PC-9 (cell line): ENCODE measurements around the gene SLX4. TPM values are rescaled to one million over a fixed set of nuclear protein-coding genes. Genes with fewer than 3 reads are reported as not detected.

Source experiments
- BruUV-seq: library from RNA; stranded (reverse); fragments of 400-500 nt; replicated peaks from 2 replicates; lab custom pipeline; 2021; lab: Mats Ljungman, UMichigan
- CTCF ChIA-PET: fragments of 300-600 bp; sonication (Branson Sonifier 250); formaldehyde crosslinking; loops from one replicate; lab custom pipeline; 2022; ENCODE audit warnings: antibody characterized with exemption; lab: Charles Lee
- POLR2A ChIA-PET: fragments of 300-600 bp; sonication (Branson Sonifier 250); formaldehyde crosslinking; loops from one replicate; lab custom pipeline; 2022; ENCODE audit warnings: antibody characterized with exemption; ENCODE audit not compliant: unreplicated experiment; lab: Charles Lee
- DNase-seq, 2 experiments: peaks; one replicate each; pipeline versions ENCODE4 v3.0.0 to v3.0.0-alpha.2; 2015 to 2022; ENCODE audit warnings: mixed read lengths in 1 of 2
- H2AFZ ChIP-seq: fragments of 200-600 bp; sonication (generic); 2 replicates; pipeline ENCODE4 v1.8.1; 2017; ENCODE audit warnings: antibody characterized with exemption
- H3F3A ChIP-seq: fragments of 200-600 bp; sonication (generic); 2 replicates; pipeline ENCODE4 v1.8.1; 2017; ENCODE audit warnings: antibody characterized with exemption, mild to moderate bottlenecking, low read depth; ENCODE audit not compliant: insufficient read depth
- H3K27ac ChIP-seq: fragments of 200-600 bp; sonication (generic); 2 replicates; pipeline ENCODE4 v1.6.1; 2016; ENCODE audit warnings: mixed run types
- H3K27me3 ChIP-seq: fragments of 200-600 bp; sonication (generic); 2 replicates; pipeline ENCODE4 v1.6.1; 2016; ENCODE audit warnings: low read depth, mixed run types; ENCODE audit not compliant: insufficient read depth
- H3K36me3 ChIP-seq: fragments of 200-600 bp; sonication (generic); 2 replicates; pipeline ENCODE4 v1.6.1; 2016; ENCODE audit warnings: low read depth, mixed run types
- H3K4me1 ChIP-seq: fragments of 200-600 bp; sonication (generic); replicated peaks from 2 replicates; pipeline ENCODE4 v1.6.1; 2016; ENCODE audit warnings: mixed run types; ENCODE audit not compliant: insufficient read depth
- H3K4me2 ChIP-seq: fragments of 200-600 bp; sonication (generic); 2 replicates; pipeline ENCODE4 v1.6.1; 2017; ENCODE audit warnings: mixed run types
- H3K4me3 ChIP-seq: fragments of 200-600 bp; sonication (generic); 2 replicates; pipeline ENCODE4 v1.6.1; 2016; ENCODE audit warnings: mixed run types
- H3K79me2 ChIP-seq: fragments of 200-600 bp; sonication (generic); 2 replicates; pipeline ENCODE4 v1.6.1; 2017; ENCODE audit warnings: low read depth, mixed run types
- H3K9me2 ChIP-seq: fragments of 200-600 bp; sonication (generic); 2 replicates; pipeline ENCODE4 v1.8.1; 2017; ENCODE audit warnings: mild to moderate bottlenecking; ENCODE audit not compliant: insufficient read depth
- H3K9me3 ChIP-seq: fragments of 200-600 bp; sonication (generic); 2 replicates; pipeline ENCODE4 v1.8.1; 2016; ENCODE audit warnings: low read depth; ENCODE audit not compliant: insufficient read depth
- H4K20me1 ChIP-seq: fragments of 200-600 bp; sonication (generic); 2 replicates; pipeline ENCODE4 v1.8.1; 2017; ENCODE audit not compliant: insufficient read depth
- CTCF ChIP-seq: fragments of 200-600 bp; sonication (generic); conservative IDR thresholded peaks from 2 replicates; pipeline ENCODE4 v1.6.1; 2017; ENCODE audit warnings: mixed run types, antibody characterized with exemption, mild to moderate bottlenecking, moderate library complexity
- EZH2 ChIP-seq: fragments of 200-600 bp; sonication (generic); IDR thresholded peaks from 2 replicates; pipeline ENCODE4 v1.8.0; 2017; ENCODE audit warnings: antibody characterized with exemption, low read depth
- intact Hi-C: fragments of 100-400 bp; cut with micrococcal nuclease; formaldehyde crosslinking; loops from one replicate; pipeline ENCODE4 v1.10.0; 2022; ENCODE audit not compliant: unreplicated experiment
- total RNA-seq: library from RNA; stranded (reverse); gene quantifications from 2 replicates; pipeline ENCODE4 v1.2.3, GENCODE V29; 2021

SLX4 gene
- total RNA-seq, 1 experiment from 2014 or later: 13.8 TPM

GRCh38 chr16:3608069-3608468 lies 3.3 kb downstream of the SLX4 start:
- H3K27ac ChIP-seq: no peak overlapping the region
- H3K4me3 ChIP-seq: no peak overlapping the region
- DNase-seq: no peak
- ChIA-PET POLR2A (no interaction called here), CTCF (no interaction called here)
- no peaks in the 10 kb centered on the region for H3K9me2 ChIP-seq
- no peaks in the 10 kb centered on the region for H3K27me3 ChIP-seq
- H3K36me3 ChIP-seq: no peaks in the 10 kb centered on the region
- TF ChIP-seq EZH2 (no peak), CTCF (no peak)
- no peaks in the 10 kb centered on the region for H4K20me1 ChIP-seq
- peaks cover 9% of the 10 kb centered on the region for H3K4me1 ChIP-seq
- H3F3A ChIP-seq: peaks cover 6% of the 10 kb centered on the region; the same call in 1 of the 2 replicates
- no peak overlapping the region for H2AFZ ChIP-seq
- no peaks in the 10 kb centered on the region for H3K9me3 ChIP-seq
- no TSS peak for BruUV-seq
- H3K79me2 ChIP-seq: peaks cover 19% of the 10 kb centered on the region
- H3K4me2 ChIP-seq: no peak overlapping the region
- intact Hi-C loops: no loop called here

- Histone ChIP-seq H3K9me3 (no peaks in the 10 kb centered on the region), H3K4me3 (no peak overlapping the region), H3F3A (peaks cover 6% of the 10 kb centered on the region; the same call in 1 of the 2 replicates), H2AFZ (no peak overlapping the region), H3K4me2 (no peak overlapping the region), H3K27me3 (no peaks in the 10 kb centered on the region), H3K9me2 (no peaks in the 10 kb centered on the region), H3K4me1 (peaks cover 9% of the 10 kb centered on the region), H3K27ac (no peak overlapping the region), H3K36me3 (no peaks in the 10 kb centered on the region), H4K20me1 (no peaks in the 10 kb centered on the region), H3K79me2 (peaks cover 15% of the 10 kb centered on the region)
- DNase-seq: no peak
- POLR2A ChIA-PET: no interaction called here
- CTCF ChIA-PET: no interaction called here
- intact Hi-C loops: no loop called here
- BruUV-seq: no TSS peak
- TF ChIP-seq CTCF (no peak), EZH2 (no peak)
These were observed 3.8 kb downstream of the SLX4 start for GRCh38 chr16:3607634-3608033.

- POLR2A ChIA-PET: no interaction called here
- Histone ChIP-seq H3K4me2 (no peak overlapping the region), H3K36me3 (no peaks in the 10 kb centered on the region), H3K4me1 (peaks cover 9% of the 10 kb centered on the region), H3K27ac (no peak overlapping the region), H3K79me2 (peaks cover 10% of the 10 kb centered on the region), H3K4me3 (no peak overlapping the region), H3F3A (peaks cover 6% of the 10 kb centered on the region; the same call in 1 of the 2 replicates), H4K20me1 (no peaks in the 10 kb centered on the region), H3K27me3 (no peaks in the 10 kb centered on the region), H3K9me2 (no peaks in the 10 kb centered on the region), H3K9me3 (no peaks in the 10 kb centered on the region), H2AFZ (no peak overlapping the region)
- intact Hi-C loops: no loop called here
- TF ChIP-seq EZH2: no peak
- TF ChIP-seq CTCF: no peak
- BruUV-seq: no TSS peak
- no peak for DNase-seq
- CTCF ChIA-PET: no interaction called here
These were observed 4.2 kb downstream of the SLX4 start for GRCh38 chr16:3607161-3607560.
